Aorta (tissue), 5 donors: ENCODE measurements around the gene PITX2. TPM values are rescaled to one million over a fixed set of nuclear protein-coding genes. Genes with fewer than 3 reads are reported as not detected.

ENCODE experiments used
- ATAC-seq: fragments of 200-7000 bp; cut with Tn5 transposase; one replicate; pipeline ENCODE4 v1.9.1; 2022; ENCODE audit warnings: moderate library complexity; ENCODE audit not compliant: low FRiP score
- DNase-seq, 2 donors: peaks; one replicate each; pipeline ENCODE4 v3.0.0-alpha.2; 2020
- H3K27ac ChIP-seq, 2 donors: one replicate each; pipeline ENCODE4 v1.5.1; 2013; ENCODE audit warnings: low read length in 2 of 2, mild to moderate bottlenecking in 2 of 2, moderate library complexity in 2 of 2, control low read depth in 1 of 2, inconsistent platforms in 1 of 2, low read depth in 1 of 2
- H3K27me3 ChIP-seq, 2 donors: one replicate each; pipeline ENCODE4 v1.6.1; 2013; ENCODE audit warnings: control low read depth in 1 of 2, low read length in 1 of 2, mild to moderate bottlenecking in 1 of 2, moderate library complexity in 1 of 2; ENCODE audit not compliant: insufficient read depth in 2 of 2, control insufficient read depth in 1 of 2
- H3K36me3 ChIP-seq, 2 donors: one replicate each; pipeline ENCODE4 v1.6.1; 2013; ENCODE audit warnings: control low read depth in 1 of 2, low read length in 1 of 2, mild to moderate bottlenecking in 1 of 2; ENCODE audit not compliant: insufficient read depth in 2 of 2, control insufficient read depth in 1 of 2
- H3K4me1 ChIP-seq, 2 donors: one replicate each; pipeline ENCODE4 v1.6.1; 2013; ENCODE audit warnings: low read length in 2 of 2, control low read depth in 1 of 2, mild to moderate bottlenecking in 1 of 2, moderate library complexity in 1 of 2; ENCODE audit not compliant: insufficient read depth in 2 of 2, control insufficient read depth in 1 of 2
- H3K4me3 ChIP-seq, 2 donors: one replicate each; pipeline ENCODE4 v1.5.1; 2013; ENCODE audit warnings: low read length in 2 of 2, control low read depth in 1 of 2, mild to moderate bottlenecking in 1 of 2
- H3K9me3 ChIP-seq: one replicate; pipeline ENCODE4 v1.6.1; 2013; ENCODE audit warnings: mild to moderate bottlenecking, low read length; ENCODE audit not compliant: control insufficient read depth
- WGBS, 2 donors: extraction: QIAGEN DNeasy Blood & Tissue Kit; methylation state at CpG; one replicate each; pipeline ENCODE4 v1.1.7; 2013; 5-methylcytosine and 5-hydroxymethylcytosine counted together
- intact Hi-C, 2 donors: fragments of 100-400 bp; cut with DNase I; formaldehyde crosslinking; loops; one replicate each; pipeline versions ENCODE4 v1.14.2 to v1.15.0; 2022
- long read RNA-seq, 2 donors: library from polyadenylated mRNA; unstranded; transcript quantifications; one replicate each; pipeline ENCODE4 v2.0.0, GENCODE V29; 2020 to 2021
- polyA plus RNA-seq, 2 donors: library from polyadenylated mRNA; stranded (reverse); fragments of 200-250 nt; gene quantifications; one replicate each; pipeline ENCODE4 v1.2.3, GENCODE V29; 2013
- total RNA-seq, 2 donors: library from RNA; stranded (reverse); fragmentation: NEBNext Ultra II Directional; extraction: Animal tissue kit (Norgen Biotek cat#: 25700); gene quantifications; one replicate each; pipeline ENCODE4 v1.2.1, GENCODE V29; 2021
- donor health status: healthy with polysubstance abuse.
- donor health status: Bipolar disorder and iron deficiency.
- donor health status: DM: no; HTN: no; CAD: no.
- donor health status: DM: no; HTN: no; CAD: no.
- donor health status: DM: yes; HTN: yes; CAD: no.

Gene PITX2
- 1 to 10 TPM in 1 of 2 donors, not detected in 1; 1.0 TPM for total RNA-seq
- under 1 TPM in 1 of 2 donors, not detected in 1; 0.31 TPM for polyA plus RNA-seq
- long read RNA-seq, donor 1: 0 reads
- long read RNA-seq, donor 2: 0 reads

GRCh38 chr4:110622841-110623717, at the start of gene PITX2:
Gene PITX2, minus strand, starts transcription at chr4:110623077. Its CDS starts 617 bp downstream, at chr4:110622460.
- H3K4me3 ChIP-seq: peak within 1 kb of the TSS in 1 of 2 donors; percentile 2
- peaks cover 3% of the 10 kb centered on the region for H3K9me3 ChIP-seq
- no peak within 1 kb of the TSS for H3K27ac ChIP-seq
- WGBS, 2 donors: 4 to 7% methylated on average over 44 to 56 of the region's 56 CpGs
- peak; percentile 65 for ATAC-seq
- intact Hi-C loops: no loop called here
- DNase-seq: peak; percentile 86
- no peaks in the 10 kb centered on the region for H3K4me1 ChIP-seq
- peaks cover 0 to 5% of the 10 kb centered on the region in 2 donors for H3K27me3 ChIP-seq
- H3K36me3 ChIP-seq: no peaks in the 10 kb centered on the region

GRCh38 chr4:110671679-110672078, 48.8 kb upstream of the PITX2 start:
- no peaks in the 10 kb centered on the region for H3K36me3 ChIP-seq
- intact Hi-C loops: no loop called here
- DNase-seq: no peak
- H3K9me3 ChIP-seq: no peaks in the 10 kb centered on the region
- H3K4me1 ChIP-seq: peaks cover 2 to 5% of the 10 kb centered on the region in 2 donors
- WGBS, 2 donors: 93 to 96% methylated on average over 5 of the region's 5 CpGs
- no peak overlapping the region for H3K4me3 ChIP-seq
- H3K27me3 ChIP-seq: no peaks in the 10 kb centered on the region
- no peak for ATAC-seq
- no peak overlapping the region for H3K27ac ChIP-seq

- Histone ChIP-seq H3K4me1 (peaks cover 2 to 5% of the 10 kb centered on the region in 2 donors), H3K4me3 (no peak overlapping the region), H3K27me3 (no peaks in the 10 kb centered on the region), H3K9me3 (no peaks in the 10 kb centered on the region), H3K36me3 (no peaks in the 10 kb centered on the region), H3K27ac (no peak overlapping the region)
- ATAC-seq (no peak), DNase-seq (no peak)
- intact Hi-C loops: no loop called here
Observed at GRCh38 chr4:110669663-110670062, 46.8 kb upstream of the PITX2 start.

GRCh38 chr4:110668463-110669235, 45.8 kb upstream of the PITX2 start:
- no peak for DNase-seq
- no peak for ATAC-seq
- 50 to 55% methylated on average over 6 of the region's 6 CpGs for WGBS, 2 donors
- H3K9me3 ChIP-seq: peaks cover 1% of the 10 kb centered on the region
- no peak overlapping the region for H3K27ac ChIP-seq
- H3K4me1 ChIP-seq: peaks cover 2 to 5% of the 10 kb centered on the region in 2 donors
- no peaks in the 10 kb centered on the region for H3K36me3 ChIP-seq
- intact Hi-C loops: no loop called here
- no peaks in the 10 kb centered on the region for H3K27me3 ChIP-seq
- H3K4me3 ChIP-seq: no peak overlapping the region

- Histone ChIP-seq H3K27me3 (no peaks in the 10 kb centered on the region), H3K9me3 (peaks cover 1% of the 10 kb centered on the region), H3K4me3 (no peak overlapping the region), H3K36me3 (no peaks in the 10 kb centered on the region), H3K27ac (no peak overlapping the region), H3K4me1 (peaks cover 2 to 5% of the 10 kb centered on the region in 2 donors)
- intact Hi-C loops: no loop called here
- no peak for ATAC-seq
- WGBS, 2 donors: 81 to 92% methylated on average over 3 of the region's 3 CpGs
- no peak for DNase-seq
Observed at GRCh38 chr4:110667670-110668069, 44.8 kb upstream of the PITX2 start.

- intact Hi-C loops: no loop called here
- Histone ChIP-seq H3K27ac (no peak overlapping the region), H3K36me3 (no peaks in the 10 kb centered on the region), H3K9me3 (peaks cover 1% of the 10 kb centered on the region), H3K27me3 (no peaks in the 10 kb centered on the region), H3K4me1 (peaks cover 2 to 5% of the 10 kb centered on the region in 2 donors), H3K4me3 (no peak overlapping the region)
- WGBS, 2 donors: 47 to 66% methylated on average over 3 of the region's 3 CpGs
- DNase-seq (no peak), ATAC-seq (no peak)
Observed at GRCh38 chr4:110666030-110666429, 43.2 kb upstream of the PITX2 start.

- H3K4me3 ChIP-seq: no peak overlapping the region
- WGBS, 2 donors: 48 to 60% methylated on average over 2 of the region's 2 CpGs
- DNase-seq: no peak
- H3K9me3 ChIP-seq: peaks cover 4% of the 10 kb centered on the region
- ATAC-seq: no peak
- no peaks in the 10 kb centered on the region for H3K27me3 ChIP-seq
- intact Hi-C loops: no loop called here
- H3K4me1 ChIP-seq: peaks cover 0 to 2% of the 10 kb centered on the region in 2 donors
- no peaks in the 10 kb centered on the region for H3K36me3 ChIP-seq
- no peak overlapping the region for H3K27ac ChIP-seq
Observed at GRCh38 chr4:110663738-110664444, 41.0 kb upstream of the PITX2 start.

GRCh38 chr4:110663206-110663605, 40.3 kb upstream of the PITX2 start:
- 87 to 91% methylated on average over 1 of the region's 1 CpG for WGBS, 2 donors
- no peak for DNase-seq

More at GRCh38 chr4:110663206-110663605, 40.3 kb upstream of the PITX2 start:
- no peaks in the 10 kb centered on the region for H3K36me3 ChIP-seq
- no peak overlapping the region for H3K4me3 ChIP-seq
- intact Hi-C loops: no loop called here
- no peak for ATAC-seq
- peaks cover 5% of the 10 kb centered on the region for H3K9me3 ChIP-seq
- no peaks in the 10 kb centered on the region for H3K27me3 ChIP-seq
- H3K27ac ChIP-seq: no peak overlapping the region
- no peaks in the 10 kb centered on the region for H3K4me1 ChIP-seq
